Mucosa of stomach (tissue), 1 donor: ENCODE measurements around the gene ENAM.
"Not testable (repeated sequence)": the region's sequence is repeated elsewhere in the genome, so short reads cannot be mapped to it uniquely, and the experiment has no call there.

Source experiments
- H3K27me3 ChIP-seq: one replicate; pipeline ENCODE4 v1.7.0; 2013; ENCODE audit warnings: mild to moderate bottlenecking, low read length; ENCODE audit not compliant: control insufficient read depth, insufficient read depth
- H3K36me3 ChIP-seq: one replicate; pipeline ENCODE4 v1.7.0; 2013; ENCODE audit warnings: low read length; ENCODE audit not compliant: control insufficient read depth, insufficient read depth
- H3K4me1 ChIP-seq: one replicate; pipeline ENCODE4 v1.7.0; 2013; ENCODE audit warnings: mild to moderate bottlenecking, low read length; ENCODE audit not compliant: control insufficient read depth, insufficient read depth
- H3K4me3 ChIP-seq: one replicate; pipeline ENCODE4 v1.7.0; 2013; ENCODE audit warnings: low read length
- H3K9ac ChIP-seq: one replicate; pipeline ENCODE4 v1.7.0; 2013; ENCODE audit warnings: mild to moderate bottlenecking, low read length, moderate library complexity
- H3K9me3 ChIP-seq: one replicate; pipeline ENCODE4 v1.7.0; 2013; ENCODE audit warnings: mild to moderate bottlenecking, low read length, moderate library complexity; ENCODE audit not compliant: control insufficient read depth
- donor health status: Pancreatic carcinoma.

Gene ENAM

GRCh38 chr4:70632028-70632427 is 3.5 kb downstream of the ENAM start:
- no peaks in the 10 kb centered on the region for H3K36me3 ChIP-seq
- H3K4me1 ChIP-seq, result peaks cover 2% of the 10 kb centered on the region
- no peaks in the 10 kb centered on the region for H3K9me3 ChIP-seq
- no peak overlapping the region for H3K9ac ChIP-seq
- H3K27me3 ChIP-seq, result no peaks in the 10 kb centered on the region
- H3K4me3 ChIP-seq, result no peak overlapping the region

DNA sequence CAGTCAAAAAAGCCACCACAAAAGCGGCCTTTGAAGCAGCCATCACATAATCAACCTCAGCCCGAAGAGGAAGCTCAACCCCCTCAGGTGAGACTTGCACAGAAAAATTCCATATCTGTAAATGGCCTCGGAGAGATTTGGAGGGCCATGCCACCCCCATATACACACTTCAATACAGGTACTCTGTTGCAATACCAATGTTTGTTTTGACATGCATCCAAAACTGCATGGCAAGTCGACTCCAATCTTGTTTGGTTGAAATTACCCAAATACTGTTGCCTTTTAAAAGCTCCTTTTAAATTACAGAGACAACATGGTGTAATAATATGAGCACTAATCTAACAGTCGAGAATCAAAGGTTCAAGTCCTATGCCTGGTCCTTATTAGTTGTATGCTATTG is 5.9 kb downstream of the ENAM start:
- no peak overlapping the region for H3K4me3 ChIP-seq
- H3K36me3 ChIP-seq, result no peaks in the 10 kb centered on the region
- H3K4me1 ChIP-seq, result peaks cover 4% of the 10 kb centered on the region
- no peaks in the 10 kb centered on the region for H3K9me3 ChIP-seq
- no peak overlapping the region for H3K9ac ChIP-seq
- no peaks in the 10 kb centered on the region for H3K27me3 ChIP-seq

DNA sequence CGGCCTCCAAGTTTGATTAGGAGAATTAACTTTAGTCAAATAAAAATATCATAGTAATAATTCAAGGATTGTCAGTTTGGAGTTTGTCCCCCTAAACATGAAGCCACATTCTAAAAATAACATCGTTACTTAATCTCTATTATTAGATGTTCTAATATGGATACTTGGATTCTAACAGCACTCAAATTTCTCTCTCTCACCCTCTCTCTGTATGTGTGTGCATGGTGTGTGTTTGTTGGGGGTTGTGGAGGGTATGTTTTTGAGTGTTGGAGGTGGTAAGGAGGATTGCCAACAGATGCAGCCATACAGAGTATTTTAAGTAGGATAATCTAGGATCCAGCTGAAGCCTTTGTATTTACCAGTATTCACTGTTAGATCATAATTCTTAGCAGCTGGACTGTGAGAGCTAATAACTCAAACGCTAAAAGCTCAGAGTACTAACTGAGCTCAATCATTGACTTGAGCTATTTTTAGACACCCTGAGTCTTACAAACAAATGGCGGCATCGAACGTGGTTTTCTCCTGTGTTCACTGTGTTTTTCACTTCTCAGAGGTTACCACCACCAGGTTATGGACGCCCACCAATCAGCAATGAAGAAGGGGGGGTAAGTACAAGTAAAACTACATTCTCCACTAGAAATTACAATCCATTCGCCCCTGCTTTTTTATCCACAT is 8.8 kb downstream of the ENAM start:
- Histone ChIP-seq H3K9ac (peak overlapping the region; percentile 31), H3K27me3 (no peaks in the 10 kb centered on the region), H3K4me1 (peaks cover 4% of the 10 kb centered on the region), H3K9me3 (no peaks in the 10 kb centered on the region), H3K4me3 (no peak overlapping the region), H3K36me3 (no peaks in the 10 kb centered on the region)

DNA sequence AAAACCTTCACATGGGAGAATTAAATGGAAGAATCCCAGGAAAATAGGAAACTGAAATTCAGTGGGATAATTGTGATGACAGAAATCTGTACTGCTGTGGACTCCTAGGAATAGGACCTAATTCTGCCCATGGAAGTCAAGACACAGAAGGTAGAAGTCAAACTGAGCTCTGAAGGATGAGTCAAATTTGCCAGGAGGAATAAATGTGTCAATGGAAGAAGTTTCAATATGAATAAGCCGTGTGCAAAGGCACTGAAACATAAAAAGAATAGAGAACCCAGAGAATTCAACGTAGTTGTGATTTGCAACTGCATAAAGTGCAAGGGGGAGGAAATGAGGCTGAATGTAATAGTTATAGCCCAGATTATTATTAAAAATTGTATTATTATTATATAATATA is 11.6 kb downstream of the ENAM start:
- Histone ChIP-seq H3K27me3 (no peaks in the 10 kb centered on the region), H3K9ac (no peak overlapping the region), H3K4me3 (no peak overlapping the region), H3K36me3 (no peaks in the 10 kb centered on the region), H3K4me1 (peaks cover 4% of the 10 kb centered on the region), H3K9me3 (no peaks in the 10 kb centered on the region)

DNA sequence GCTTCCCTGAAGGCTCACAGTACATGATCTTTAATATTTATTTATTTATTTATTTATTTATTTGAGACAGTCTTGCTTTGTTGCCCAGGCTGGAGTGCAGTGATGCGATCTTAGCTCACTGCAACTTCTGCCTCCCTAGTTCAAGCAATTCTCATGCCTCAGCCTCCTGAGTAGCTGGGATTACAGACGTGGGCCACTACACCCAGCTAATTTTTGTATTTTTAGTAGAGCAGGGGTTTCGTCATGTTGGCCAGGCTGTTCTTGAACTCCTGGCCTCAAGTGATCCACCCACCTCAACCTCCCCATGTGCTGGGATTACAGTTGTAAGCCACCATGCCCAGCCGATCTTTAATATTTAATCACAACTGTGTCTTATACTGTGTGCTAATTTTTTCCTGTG is 22.2 kb downstream of the ENAM start:
- H3K4me1 ChIP-seq, H3K9ac ChIP-seq, H3K27me3 ChIP-seq, H3K4me3 ChIP-seq, H3K9me3 ChIP-seq, H3K36me3 ChIP-seq: not testable (repeated sequence)

DNA sequence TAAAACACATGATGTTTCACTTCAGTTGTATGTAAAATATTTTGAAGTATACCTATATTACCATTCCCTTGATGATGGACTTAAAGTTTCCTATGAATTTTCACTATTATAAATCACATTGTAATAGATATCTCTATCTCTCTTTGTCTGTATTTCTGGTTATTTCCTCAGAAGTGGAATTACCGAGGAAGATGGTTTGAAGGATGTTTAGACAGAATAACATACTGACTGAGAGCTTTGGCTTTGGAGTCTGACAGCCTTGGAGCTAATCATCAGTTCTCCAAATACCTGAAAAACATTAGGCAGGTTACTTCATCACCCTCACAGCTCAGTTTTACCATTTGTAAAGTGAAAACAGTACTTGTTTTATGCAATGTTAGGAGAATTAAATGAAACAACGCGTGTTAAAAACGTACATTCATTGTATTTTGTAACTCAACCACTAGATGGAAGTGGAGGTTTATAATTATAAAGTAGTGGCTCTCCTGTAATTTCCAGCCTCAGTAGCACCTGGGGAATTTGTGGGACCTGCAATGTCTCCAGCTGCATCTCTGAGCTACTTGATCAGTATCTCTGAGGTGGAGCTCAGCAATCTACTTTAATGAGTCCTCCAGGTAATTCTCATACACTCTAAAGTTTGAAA is 23.4 kb downstream of the ENAM start:
- Histone ChIP-seq H3K36me3 (no peaks in the 10 kb centered on the region), H3K4me1 (no peaks in the 10 kb centered on the region), H3K9ac (no peak overlapping the region), H3K27me3 (no peaks in the 10 kb centered on the region), H3K4me3 (no peak overlapping the region), H3K9me3 (no peaks in the 10 kb centered on the region)

- H3K27me3 ChIP-seq, result no peaks in the 10 kb centered on the region
- no peaks in the 10 kb centered on the region for H3K36me3 ChIP-seq
- no peaks in the 10 kb centered on the region for H3K9me3 ChIP-seq
- H3K4me1 ChIP-seq, result no peaks in the 10 kb centered on the region
- H3K4me3 ChIP-seq, result no peak overlapping the region
- no peak overlapping the region for H3K9ac ChIP-seq
Observed at GRCh38 chr4:70654605-70655011, 26.1 kb downstream of the ENAM start.

GRCh38 chr4:70657326-70657725 is 28.8 kb downstream of the ENAM start:
- Histone ChIP-seq H3K27me3 (no peaks in the 10 kb centered on the region), H3K4me3 (no peak overlapping the region), H3K36me3 (no peaks in the 10 kb centered on the region), H3K9me3 (no peaks in the 10 kb centered on the region), H3K4me1 (no peaks in the 10 kb centered on the region), H3K9ac (no peak overlapping the region)

DNA sequence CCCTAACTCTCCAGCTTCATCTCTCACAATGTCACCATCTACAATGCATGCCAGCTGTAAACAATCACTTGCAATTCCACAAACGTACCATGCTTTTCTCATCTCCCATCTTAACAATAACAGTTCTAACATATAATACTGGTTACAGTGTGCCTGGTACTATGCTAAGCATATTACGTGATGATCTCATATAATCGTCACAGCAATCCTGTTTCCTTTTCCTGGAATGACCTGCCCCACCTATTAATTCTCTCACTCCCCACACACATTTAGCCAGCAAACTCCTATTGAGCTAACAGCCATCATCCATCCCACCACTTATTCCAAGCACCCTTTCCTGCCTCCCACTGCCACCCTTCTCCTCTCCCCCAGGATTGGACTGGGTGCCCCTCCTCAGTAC is 29.9 kb downstream of the ENAM start:
- Histone ChIP-seq H3K9me3 (no peaks in the 10 kb centered on the region), H3K27me3 (no peaks in the 10 kb centered on the region), H3K4me1 (no peaks in the 10 kb centered on the region), H3K36me3 (no peaks in the 10 kb centered on the region), H3K9ac (no peak overlapping the region), H3K4me3 (no peak overlapping the region)

DNA sequence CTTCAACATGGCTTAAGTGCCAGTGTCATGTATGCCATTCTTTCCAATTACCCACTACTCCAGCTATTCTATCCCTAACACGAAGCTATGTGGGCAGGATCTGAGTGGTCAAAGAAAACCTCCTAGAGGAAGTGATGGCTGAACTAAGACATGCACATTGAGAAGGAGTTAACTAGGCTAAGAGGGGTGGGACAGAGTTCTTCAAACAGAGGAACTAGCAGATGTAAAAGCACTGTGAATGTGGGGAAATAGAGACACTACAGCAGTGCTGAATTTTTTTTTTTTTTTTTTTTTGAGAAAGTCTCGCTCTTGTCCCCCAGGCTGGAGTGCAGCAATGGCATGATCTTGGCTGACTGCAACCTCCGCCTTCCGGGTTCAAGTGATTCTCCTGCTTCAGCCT is 31.6 kb downstream of the ENAM start:
- Histone ChIP-seq H3K9me3 (no peaks in the 10 kb centered on the region), H3K4me3 (no peak overlapping the region), H3K4me1 (no peaks in the 10 kb centered on the region), H3K9ac (no peak overlapping the region), H3K36me3 (no peaks in the 10 kb centered on the region), H3K27me3 (no peaks in the 10 kb centered on the region)

DNA sequence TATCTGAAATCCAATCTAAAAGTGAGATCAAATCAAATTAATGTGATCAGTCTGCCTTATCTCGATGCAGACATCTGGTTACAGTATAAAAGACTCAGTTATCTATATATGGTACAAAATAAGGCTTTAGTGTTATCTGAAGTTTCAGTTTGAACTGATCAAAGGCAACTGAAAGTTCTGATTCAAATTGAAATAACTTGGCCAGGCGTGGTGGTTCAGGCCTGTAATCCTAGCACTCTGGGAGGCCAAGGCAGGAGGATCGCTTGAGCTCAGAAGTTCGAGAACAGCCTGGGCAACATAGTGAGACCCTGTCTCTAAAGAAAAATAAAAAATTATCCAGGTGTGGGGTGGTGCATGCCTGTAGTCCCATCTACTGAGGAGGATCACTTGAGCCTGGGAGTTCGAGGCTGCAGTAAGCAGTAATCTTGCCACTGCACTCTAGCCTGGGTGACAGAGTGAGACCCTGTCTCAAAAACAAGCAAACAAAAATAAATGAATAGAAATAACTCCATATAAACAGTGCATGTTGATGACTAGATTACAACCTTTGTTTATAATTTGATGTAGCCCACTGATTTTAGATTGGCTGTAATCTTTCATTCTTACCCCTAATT is 32.9 kb downstream of the ENAM start:
- H3K4me1 ChIP-seq, H3K4me3 ChIP-seq, H3K9me3 ChIP-seq, H3K36me3 ChIP-seq, H3K27me3 ChIP-seq, H3K9ac ChIP-seq: not testable (repeated sequence)

DNA sequence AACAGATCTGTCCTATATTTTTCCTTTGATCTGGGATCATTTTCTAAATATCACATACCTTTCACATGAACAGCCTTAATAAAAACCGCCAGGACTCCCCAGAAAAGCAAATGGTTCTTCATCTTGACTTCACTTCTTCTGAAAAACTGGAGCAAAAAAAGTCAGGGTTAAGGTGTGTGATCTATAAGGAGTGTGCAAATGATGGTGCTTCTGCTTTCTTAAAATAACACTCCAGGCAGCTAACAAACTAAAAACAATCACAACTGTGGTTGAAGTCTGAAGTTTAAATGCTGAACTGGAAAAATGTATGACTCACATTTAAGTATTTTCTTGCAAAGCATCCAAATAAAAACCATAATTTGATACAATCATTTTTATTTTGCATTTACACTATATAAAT is 37.8 kb downstream of the ENAM start, which contains the start of gene JCHAIN:
Gene JCHAIN (minus strand): TSS at position 140 of the 400 bp plus-strand sequence. CDS start 18 bp downstream, at position 122.
- Histone ChIP-seq H3K9ac (no peak within 1 kb of the TSS), H3K36me3 (no peaks in the 10 kb centered on the region), H3K27me3 (no peaks in the 10 kb centered on the region), H3K4me3 (no peak within 1 kb of the TSS), H3K9me3 (no peaks in the 10 kb centered on the region), H3K4me1 (no peaks in the 10 kb centered on the region)
